Measurements from ENCODE around the gene P2RX1. TPM values are rescaled to one million over a fixed set of nuclear protein-coding genes. Genes with fewer than 3 reads are reported as not detected.

The P2RX1 gene
- total and polyA plus RNA-seq, 7 donors, result 0.46 to 55.9 (median 4.3) TPM

DNA sequence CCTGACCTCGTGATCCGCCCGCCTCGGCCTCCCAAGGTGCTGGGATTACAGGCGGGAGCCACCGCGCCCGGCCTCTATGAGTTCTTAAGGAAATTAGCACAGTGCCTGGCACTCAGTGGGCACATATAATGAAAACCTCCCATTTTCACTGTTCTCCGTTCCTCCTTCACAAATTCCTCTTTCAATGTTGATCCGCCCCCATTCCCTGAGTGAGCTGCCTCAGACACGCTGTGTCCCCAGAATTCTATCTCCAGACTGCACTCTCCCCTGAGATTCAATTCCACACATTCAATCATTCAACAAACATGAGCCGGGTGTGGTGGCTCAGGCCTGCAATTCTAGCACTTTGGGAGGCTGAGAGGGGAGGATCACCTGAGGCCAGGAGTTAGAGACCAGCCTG lies 7.0 kb downstream of the P2RX1 start:
- Histone ChIP-seq H3K4me1 (peaks cover 0 to 9% (median 6%) of the 10 kb centered on the region in 4 donors), H3K27ac (no peak overlapping the region), H3K9me3 (no peaks in the 10 kb centered on the region), H3K36me3 (no peaks in the 10 kb centered on the region), H3K4me3 (no peak overlapping the region), H3K27me3 (no peaks in the 10 kb centered on the region)
- WGBS, 2 donors, result 81 to 92% methylated on average over 12 of the region's 12 CpGs
- intact Hi-C loops (cut with DNase I), result no loop called here
- no peak for DNase-seq
- TF ChIP-seq POLR2AphosphoS5 (IDR thresholded peaks at IDR 0.05) (no peak), EP300 (IDR thresholded peaks at IDR 0.05) (no peak), CTCF (IDR thresholded peaks at IDR 0.05) (no peak), POLR2A (IDR thresholded peaks at IDR 0.05) (no peak)

- TF ChIP-seq POLR2A (IDR thresholded peaks at IDR 0.05) (no peak), CTCF (IDR thresholded peaks at IDR 0.05) (peak in 1 of 4 experiments; percentile 25), POLR2AphosphoS5 (IDR thresholded peaks at IDR 0.05) (no peak)
- Histone ChIP-seq H3K27me3 (no peaks in the 10 kb centered on the region), H3K27ac (no peak overlapping the region), H3K9me3 (no peaks in the 10 kb centered on the region), H3K36me3 (no peaks in the 10 kb centered on the region), H3K4me1 (no peaks in the 10 kb centered on the region), H3K4me3 (no peak overlapping the region)
- DNase-seq, result no peak
- intact Hi-C loops (cut with DNase I), result no loop called here
- 73 to 82% methylated on average over 11 of the region's 11 CpGs for WGBS, 2 donors
Observed at GRCh38 chr17:3907483-3908216, 8.6 kb downstream of the P2RX1 start.

DNA sequence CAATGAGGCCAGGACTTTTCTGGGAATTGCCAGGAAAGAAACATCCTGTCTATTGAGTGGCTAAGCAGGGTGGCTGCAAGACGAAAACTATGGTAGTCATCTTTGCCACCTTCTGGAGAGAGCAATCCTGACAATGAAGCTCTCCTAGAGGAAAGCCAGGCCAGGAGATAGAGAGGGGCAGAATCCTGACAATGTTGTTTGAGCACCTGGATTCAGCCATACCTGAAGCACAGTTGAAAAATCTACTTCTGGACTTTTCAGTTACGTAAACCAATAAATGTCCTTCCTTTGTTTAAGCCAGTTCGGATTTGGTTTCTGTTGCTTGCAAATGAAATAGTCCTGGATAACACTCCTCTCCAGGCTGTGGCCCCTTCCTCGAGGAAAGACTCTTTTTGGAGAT lies 9.4 kb downstream of the P2RX1 start:
- Histone ChIP-seq H3K4me1 (no peaks in the 10 kb centered on the region), H3K36me3 (no peaks in the 10 kb centered on the region), H3K9me3 (no peaks in the 10 kb centered on the region), H3K27ac (no peak overlapping the region), H3K27me3 (no peaks in the 10 kb centered on the region), H3K4me3 (no peak overlapping the region)
- TF ChIP-seq EP300 (IDR thresholded peaks at IDR 0.05) (no peak), POLR2AphosphoS5 (IDR thresholded peaks at IDR 0.05) (no peak), CTCF (IDR thresholded peaks at IDR 0.05) (no peak), POLR2A (IDR thresholded peaks at IDR 0.05) (no peak)
- WGBS, 2 donors, result 88 to 91% methylated on average over 4 of the region's 4 CpGs
- intact Hi-C loops (cut with DNase I), result no loop called here
- no peak for DNase-seq

DNA sequence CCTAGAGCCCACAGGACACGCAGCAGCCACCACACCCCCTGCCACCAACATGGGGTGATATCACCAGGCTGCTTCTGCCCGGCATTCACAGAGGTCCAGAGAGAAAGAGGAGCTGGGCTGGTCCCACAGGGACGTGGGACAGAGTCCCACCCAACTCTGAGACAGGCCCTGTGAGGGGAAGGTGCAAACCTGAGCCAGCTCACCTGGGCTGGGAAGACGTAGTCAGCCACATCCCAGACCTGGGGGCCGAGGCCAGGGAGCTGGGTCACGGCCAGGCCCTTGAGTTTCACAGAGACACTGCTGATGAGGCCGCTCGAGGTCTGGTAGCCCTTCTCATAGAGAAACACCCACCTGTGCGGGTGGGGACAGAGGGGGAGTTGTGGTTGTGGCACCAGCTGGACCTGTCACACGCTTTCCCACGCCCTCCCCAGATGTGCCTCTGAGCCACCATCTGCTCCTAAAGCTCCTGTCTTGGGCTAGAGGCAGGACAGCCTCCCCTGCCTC lies 11.2 kb downstream of the P2RX1 start:
- intact Hi-C loops (cut with DNase I), result no loop called here
- Histone ChIP-seq H3K36me3 (no peaks in the 10 kb centered on the region), H3K4me1 (no peaks in the 10 kb centered on the region), H3K27me3 (no peaks in the 10 kb centered on the region), H3K4me3 (no peak overlapping the region), H3K27ac (no peak overlapping the region), H3K9me3 (no peaks in the 10 kb centered on the region)
- WGBS, 2 donors, result 74 to 84% methylated on average over 11 of the region's 11 CpGs
- no peak for DNase-seq
- no peak for TF ChIP-seq POLR2A (IDR thresholded peaks at IDR 0.05)
- TF ChIP-seq EP300 (IDR thresholded peaks at IDR 0.05), result no peak
- TF ChIP-seq CTCF (IDR thresholded peaks at IDR 0.05), result no peak

GRCh38 chr17:3904501-3904900 lies 11.8 kb downstream of the P2RX1 start:
- no peaks in the 10 kb centered on the region for H3K9me3 ChIP-seq
- no peaks in the 10 kb centered on the region for H3K36me3 ChIP-seq
- 78 to 91% methylated on average over 15 of the region's 15 CpGs for WGBS, 2 donors
- intact Hi-C loops (cut with DNase I), result no loop called here
- no peaks in the 10 kb centered on the region for H3K4me1 ChIP-seq
- TF ChIP-seq POLR2AphosphoS5 (IDR thresholded peaks at IDR 0.05), result no peak
- TF ChIP-seq CTCF (IDR thresholded peaks at IDR 0.05), result no peak
- no peak for TF ChIP-seq EP300 (IDR thresholded peaks at IDR 0.05)
- no peak for TF ChIP-seq POLR2A (IDR thresholded peaks at IDR 0.05)
- no peak for DNase-seq
- no peak overlapping the region for H3K4me3 ChIP-seq
- no peak overlapping the region for H3K27ac ChIP-seq
- no peaks in the 10 kb centered on the region for H3K27me3 ChIP-seq
